ENCODE measurements around the gene ZBTB38. TPM values are rescaled to one million over a fixed set of nuclear protein-coding genes. Genes with fewer than 3 reads are reported as not detected.
A peak's percentile ranks its signal among the peaks of the same experiment; 100 is the strongest.

ZBTB38 gene
- total and polyA plus RNA-seq, 2 donors (not counting 3 experiments of a cell fraction or from before 2014, with no cell fraction given): 31.1 to 85.2 TPM

DNA sequence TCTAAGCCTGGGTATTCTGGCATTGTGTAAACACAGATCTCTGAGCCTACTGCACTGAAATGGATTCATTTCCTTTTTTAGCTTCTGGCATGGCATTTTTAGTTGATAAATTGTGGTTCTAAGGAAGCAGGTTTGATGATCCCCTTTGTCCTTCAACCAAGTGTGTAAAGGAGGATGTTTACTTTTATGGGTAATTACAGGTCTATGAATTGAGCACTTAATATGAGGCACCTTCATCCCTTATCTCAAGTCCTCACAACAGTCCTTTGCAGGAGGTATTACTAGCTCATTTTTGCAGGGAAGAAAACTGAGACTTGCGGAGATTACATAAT is 30.8 kb upstream of the ZBTB38 start:
- FAIRE-seq (peak; percentile 15), DNase-seq (ENCODE audit: low read depth, low spot score) (peak; percentile 64)
- H3K27me3 ChIP-seq (ENCODE audit: control insufficient read depth in 2 of 2, insufficient read depth in 2 of 2, low read length in 2 of 2): no peaks in the 10 kb centered on the region
- peak overlapping the region; percentile 52 for H2AFZ ChIP-seq (ENCODE audit: low read depth, low read length)
- dilution Hi-C loops (cut with MboI; ENCODE audit: extremely low pct_ligation_motif_present, low sequenced_read_pairs): no loop called here
- no peak overlapping the region for H3K4me3 ChIP-seq (replicated peaks in 1 of 3; ENCODE audit: insufficient read depth in 1 of 3, low read depth in 1 of 3, low read length in 3 of 3)
- H3K4me2 ChIP-seq (ENCODE audit: insufficient read depth, low read length): peak overlapping the region; percentile 40
- H3K4me1 ChIP-seq (ENCODE audit: control insufficient read depth, extremely low read depth, insufficient read depth, low read length): peaks cover 20% of the 10 kb centered on the region
- H3K9me3 ChIP-seq (replicated peaks; ENCODE audit: control insufficient read depth, insufficient read depth, low read length): no peaks in the 10 kb centered on the region
- no peaks in the 10 kb centered on the region for H4K20me1 ChIP-seq (replicated peaks; ENCODE audit: control insufficient read depth, extremely low read depth, insufficient read depth, low read length)
- H3K27ac ChIP-seq (ENCODE audit: insufficient read depth, low read depth, low read length): peak overlapping the region; percentile 61
- CTCF ChIA-PET: interaction anchor here (0.8 to 2.1 kb wide), 12 partner anchors 9 to 117 kb away, joined by 3 to 15 read pairs (median 4); no protein-coding TSS in a partner anchor
- peak overlapping the region; percentile 40 for H3K9ac ChIP-seq (replicated peaks; ENCODE audit: extremely low read depth, insufficient read depth, low read length)
- TF ChIP-seq POLR2AphosphoS5 (IDR thresholded peaks at IDR 0.05; ENCODE audit: insufficient read depth, low read depth, low read length) (peak; percentile 7), CTCF (IDR thresholded peaks at IDR 0.05; ENCODE audit: extremely low read depth in 1 of 2, insufficient read depth in 1 of 2, low read depth in 1 of 2, low read length in 2 of 2) (no peak), JUN (IDR thresholded peaks at IDR 0.05; ENCODE audit: borderline replicate concordance, insufficient read depth, insufficient read length, low read depth) (no peak), GATA2 (IDR thresholded peaks at IDR 0.05; ENCODE audit: insufficient read depth, insufficient read length, low read depth, low read length) (peak; percentile 32)
- H3K36me3 ChIP-seq (ENCODE audit: control insufficient read depth in 2 of 2, extremely low read depth in 1 of 2, insufficient read depth in 2 of 2, low read length in 2 of 2): no peaks in the 10 kb centered on the region
- intact Hi-C loops (cut with micrococcal nuclease): no loop called here
- no peaks in the 10 kb centered on the region for H3K79me2 ChIP-seq (ENCODE audit: control insufficient read depth, insufficient read depth, low read length)
- BruUV-seq (replicated peaks): no TSS peak
- POLR2A ChIA-PET: interaction anchor here (1.1 kb wide), 1 partner anchor 9 kb away, joined by 3 read pairs; no protein-coding TSS in a partner anchor
- H3K9me1 ChIP-seq (replicated peaks; ENCODE audit: control insufficient read depth, extremely low read depth, insufficient read depth, low read length): no peaks in the 10 kb centered on the region

- no peaks in the 10 kb centered on the region for H3K9me3 ChIP-seq (replicated peaks; ENCODE audit: control insufficient read depth, insufficient read depth, low read length)
- H3K9ac ChIP-seq (replicated peaks; ENCODE audit: extremely low read depth, insufficient read depth, low read length): no peak overlapping the region
Observed at GRCh38 chr3:141337991-141338390, 30.3 kb upstream of the ZBTB38 start.

More at GRCh38 chr3:141337991-141338390, 30.3 kb upstream of the ZBTB38 start:
- Histone ChIP-seq H3K79me2 (ENCODE audit: control insufficient read depth, insufficient read depth, low read length) (no peaks in the 10 kb centered on the region), H3K27me3 (ENCODE audit: control insufficient read depth in 2 of 2, insufficient read depth in 2 of 2, low read length in 2 of 2) (no peaks in the 10 kb centered on the region), H3K4me2 (ENCODE audit: insufficient read depth, low read length) (no peak overlapping the region), H3K9me1 (replicated peaks; ENCODE audit: control insufficient read depth, extremely low read depth, insufficient read depth, low read length) (no peaks in the 10 kb centered on the region), H3K4me1 (ENCODE audit: control insufficient read depth, extremely low read depth, insufficient read depth, low read length) (peaks cover 15% of the 10 kb centered on the region), H2AFZ (ENCODE audit: low read depth, low read length) (no peak overlapping the region), H3K27ac (ENCODE audit: insufficient read depth, low read depth, low read length) (no peak overlapping the region), H4K20me1 (replicated peaks; ENCODE audit: control insufficient read depth, extremely low read depth, insufficient read depth, low read length) (no peaks in the 10 kb centered on the region), H3K4me3 (replicated peaks in 1 of 3; ENCODE audit: insufficient read depth in 1 of 3, low read depth in 1 of 3, low read length in 3 of 3) (no peak overlapping the region), H3K36me3 (ENCODE audit: control insufficient read depth in 2 of 2, extremely low read depth in 1 of 2, insufficient read depth in 2 of 2, low read length in 2 of 2) (no peaks in the 10 kb centered on the region)
- BruUV-seq (replicated peaks): no TSS peak
- POLR2A ChIA-PET: interaction anchor here (1.1 kb wide), 1 partner anchor 8 kb away, joined by 3 read pairs; no protein-coding TSS in a partner anchor
- FAIRE-seq (no peak), DNase-seq (ENCODE audit: low read depth, low spot score) (no peak)
- no peak for TF ChIP-seq CTCF (IDR thresholded peaks at IDR 0.05; ENCODE audit: extremely low read depth in 1 of 2, insufficient read depth in 1 of 2, low read depth in 1 of 2, low read length in 2 of 2)
- no peak for TF ChIP-seq POLR2AphosphoS5 (IDR thresholded peaks at IDR 0.05; ENCODE audit: insufficient read depth, low read depth, low read length)
- TF ChIP-seq POLR2A (IDR thresholded peaks at IDR 0.05; ENCODE audit: low read depth, low read length): no peak
- TF ChIP-seq FOS (IDR thresholded peaks at IDR 0.05; ENCODE audit: borderline replicate concordance, insufficient read depth, low read length): no peak
- TF ChIP-seq GATA2 (IDR thresholded peaks at IDR 0.05; ENCODE audit: insufficient read depth, insufficient read length, low read depth, low read length): no peak
- no peak for TF ChIP-seq EZH2 (IDR thresholded peaks at IDR 0.05; ENCODE audit: borderline replicate concordance, low read depth, low read length, severe bottlenecking)
- dilution Hi-C loops (cut with MboI; ENCODE audit: extremely low pct_ligation_motif_present, low sequenced_read_pairs) (no loop called here), intact Hi-C loops (cut with micrococcal nuclease) (no loop called here)
- CTCF ChIA-PET: interaction anchor here (0.8 to 2.1 kb wide), 8 partner anchors 8 to 117 kb away, joined by 3 to 15 read pairs (median 5); no protein-coding TSS in a partner anchor

All from endothelial cell of umbilical vein (primary cell).